ENCODE results near the gene LINGO3.
"Not testable (repeated sequence)": the region's sequence is repeated elsewhere in the genome, so short reads cannot be mapped to it uniquely, and the experiment has no call there.

The LINGO3 gene

GRCh38 chr19:2308114-2308556, at the start of gene LINGO3:
LINGO3 (minus strand) TSS chr19:2308154; CDS start chr19:2291776, 16,378 bp downstream.
- no peak for DNase-seq (ENCODE audit: low read depth)

- DNase-seq (ENCODE audit: low read depth) = no peak
These were observed 48.2 kb upstream of the LINGO3 start for GRCh38 chr19:2356036-2356646.

- no peak for DNase-seq (ENCODE audit: low read depth)
These were observed 47.4 kb upstream of the LINGO3 start for GRCh38 chr19:2355168-2356035.

- DNase-seq (ENCODE audit: low read depth) = no peak
These were observed 46.7 kb upstream of the LINGO3 start for GRCh38 chr19:2354670-2355069.

GRCh38 chr19:2353887-2354592, 46.1 kb upstream of the LINGO3 start:
- no peak for DNase-seq (ENCODE audit: low read depth)

GRCh38 chr19:2353159-2353886, 45.4 kb upstream of the LINGO3 start:
- no peak for DNase-seq (ENCODE audit: low read depth)

- no peak for DNase-seq (ENCODE audit: low read depth)
These were observed 44.2 kb upstream of the LINGO3 start for GRCh38 chr19:2352121-2352520.

- DNase-seq (ENCODE audit: low read depth) = no peak
These were observed 43.6 kb upstream of the LINGO3 start for GRCh38 chr19:2351591-2351990.

GRCh38 chr19:2350656-2351055, 42.7 kb upstream of the LINGO3 start:
- no peak for DNase-seq (ENCODE audit: low read depth)

- DNase-seq (ENCODE audit: low read depth) = not testable (repeated sequence)
These were observed 41.9 kb upstream of the LINGO3 start for GRCh38 chr19:2349818-2350217.

GRCh38 chr19:2345794-2346663, 38.1 kb upstream of the LINGO3 start:
- no peak for DNase-seq (ENCODE audit: low read depth)

GRCh38 chr19:2345076-2345475, 37.1 kb upstream of the LINGO3 start:
- no peak for DNase-seq (ENCODE audit: low read depth)

- DNase-seq (ENCODE audit: low read depth) = no peak
These were observed 36.5 kb upstream of the LINGO3 start for GRCh38 chr19:2344381-2344870.

GRCh38 chr19:2343289-2343982, 35.5 kb upstream of the LINGO3 start:
- no peak for DNase-seq (ENCODE audit: low read depth)

- DNase-seq (ENCODE audit: low read depth) = no peak
These were observed 34.8 kb upstream of the LINGO3 start for GRCh38 chr19:2342656-2343288.

- no peak for DNase-seq (ENCODE audit: low read depth)
These were observed 34.0 kb upstream of the LINGO3 start for GRCh38 chr19:2341982-2342381.

- DNase-seq (ENCODE audit: low read depth) = peak; percentile 87
These were observed 33.3 kb upstream of the LINGO3 start for GRCh38 chr19:2341244-2341751.

- no peak for DNase-seq (ENCODE audit: low read depth)
These were observed 32.7 kb upstream of the LINGO3 start for GRCh38 chr19:2340496-2341243.
